Panc1 (cell line): ENCODE measurements around the gene PCDHB1.

Experiments used
- CTCF ChIP-seq: fragments of 450-650 bp; IDR thresholded peaks from 2 replicates; pipeline ENCODE4 v1.5.1; 2017; ENCODE audit warnings: mild to moderate bottlenecking
- POLR2AphosphoS5 ChIP-seq: IDR thresholded peaks from 2 replicates; pipeline ENCODE4 v1.6.1; 2012; ENCODE audit warnings: mild to moderate bottlenecking, low read depth, low read length, moderate library complexity
- REST ChIP-seq, 2 experiments: IDR thresholded peaks; 2 replicates each; pipeline ENCODE4 v1.6.1; 2011 to 2012; ENCODE audit warnings: low read depth in 2 of 2, control low read depth in 1 of 2, low read length in 1 of 2, mild to moderate bottlenecking in 1 of 2, moderate library complexity in 1 of 2; ENCODE audit not compliant: insufficient read depth in 1 of 2
- TCF7L2 ChIP-seq: IDR thresholded peaks from 2 replicates; pipeline ENCODE4 v1.6.1; 2011; ENCODE audit warnings: mild to moderate bottlenecking, low read depth, low read length, inconsistent platforms

- TF ChIP-seq CTCF = no peak
- no peak for TF ChIP-seq REST (IDR thresholded peaks at IDR 0.05; ENCODE audit: insufficient read depth in 1 of 2, low read depth in 2 of 2, low read length in 1 of 2)
- no peak for TF ChIP-seq TCF7L2
- TF ChIP-seq POLR2AphosphoS5 = no peak
Observed at GRCh38 chr5:141031006-141031405, 20.2 kb upstream of the PCDHB1 start.
